Stimulated activated CD4-positive, alpha-beta T cell treated with anti-CD3 and anti-CD28 coated beads, Interleukin-2, amount 100 ng/mL, for 24 hours (primary cell): Measurements from ENCODE around the gene SUFU.

Experiments
- DNase-seq, 2 donors: peaks; one replicate each; pipeline ENCODE4 v3.0.0-alpha.2; 2020

SUFU gene

GRCh38 chr10:102555781-102556328 is 52.1 kb downstream of the SUFU start:
- no peak for DNase-seq

- no peak for DNase-seq
Observed at GRCh38 chr10:102557569-102557968, 53.8 kb downstream of the SUFU start.

- no peak for DNase-seq
Observed at GRCh38 chr10:102559764-102560163, 56.0 kb downstream of the SUFU start.

- DNase-seq, result no peak
Observed at GRCh38 chr10:102564209-102564834, 60.5 kb downstream of the SUFU start.

- no peak for DNase-seq
Observed at GRCh38 chr10:102565793-102566192, 62.0 kb downstream of the SUFU start.

GRCh38 chr10:102578782-102579181 is 75.0 kb downstream of the SUFU start:
- no peak for DNase-seq

GRCh38 chr10:102579328-102579727 is 75.6 kb downstream of the SUFU start:
- no peak for DNase-seq

GRCh38 chr10:102580230-102580629 is 76.5 kb downstream of the SUFU start:
- DNase-seq, result no peak

- no peak for DNase-seq
Observed at GRCh38 chr10:102581401-102581800, 77.6 kb downstream of the SUFU start.

- DNase-seq, result no peak
Observed at GRCh38 chr10:102581981-102582580, 78.3 kb downstream of the SUFU start.

GRCh38 chr10:102583435-102584417 is 80.0 kb downstream of the SUFU start:
- peak; percentile 85 to 86 for DNase-seq

- no peak for DNase-seq
Observed at GRCh38 chr10:102585026-102585425, 81.3 kb downstream of the SUFU start.

- DNase-seq, result no peak
Observed at GRCh38 chr10:102586858-102587257, 83.1 kb downstream of the SUFU start.

- no peak for DNase-seq
Observed at GRCh38 chr10:102588875-102589274, 85.1 kb downstream of the SUFU start.

- no peak for DNase-seq
Observed at GRCh38 chr10:102593074-102593803, 89.5 kb downstream of the SUFU start.

GRCh38 chr10:102593804-102594079 is 90.0 kb downstream of the SUFU start:
- no peak for DNase-seq

- no peak for DNase-seq
Observed at GRCh38 chr10:102595293-102595692, 91.5 kb downstream of the SUFU start.

GRCh38 chr10:102595897-102596296 is 92.1 kb downstream of the SUFU start:
- DNase-seq, result no peak

- DNase-seq, result peak; percentile 22 to 29
Observed at GRCh38 chr10:102596506-102596971, 92.8 kb downstream of the SUFU start.

GRCh38 chr10:102597131-102597991 is 93.6 kb downstream of the SUFU start:
- DNase-seq, result no peak

GRCh38 chr10:102598243-102598642 is 94.5 kb downstream of the SUFU start:
- no peak for DNase-seq
